HG02973 (cell line): ENCODE results near the gene LSM7.
"Not testable (repeated sequence)": the region's sequence is repeated elsewhere in the genome, so short reads cannot be mapped to it uniquely, and the experiment has no call there.

Source experiments
- ATAC-seq: cut with Tn5 transposase; IDR thresholded peaks from one replicate; pipeline ENCODE4 v1.9.1; 2021; ENCODE audit warnings: moderate library complexity; ENCODE audit not compliant: unreplicated experiment

LSM7 gene

GRCh38 chr19:2355168-2356035, 27.0 kb upstream of the LSM7 start:
- ATAC-seq = no peak

DNA sequence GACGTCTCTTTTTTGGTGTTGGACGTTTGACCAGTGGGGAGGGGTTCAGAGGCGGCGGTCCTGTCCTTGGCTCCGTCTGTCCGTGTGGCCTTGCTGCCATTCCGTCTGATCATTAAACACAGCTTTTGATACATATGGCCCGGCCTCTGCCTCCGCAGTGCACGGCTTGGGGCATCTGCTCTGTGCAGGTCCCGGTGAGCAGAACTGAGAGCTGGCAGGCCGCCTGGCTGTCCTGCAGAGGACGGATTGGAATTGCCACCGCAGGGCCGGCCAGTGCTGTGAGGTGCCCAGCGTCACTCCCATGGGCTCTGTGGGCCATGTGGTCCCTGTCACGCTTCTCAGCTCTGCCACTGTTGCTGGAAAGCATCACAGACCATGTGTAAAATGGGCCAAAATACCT, 26.3 kb upstream of the LSM7 start:
- ATAC-seq = no peak

GRCh38 chr19:2353887-2354592, 25.7 kb upstream of the LSM7 start:
- ATAC-seq = no peak

- ATAC-seq = no peak
Observed at GRCh38 chr19:2353159-2353886, 24.9 kb upstream of the LSM7 start.

GRCh38 chr19:2352121-2352520, 23.7 kb upstream of the LSM7 start:
- no peak for ATAC-seq

DNA sequence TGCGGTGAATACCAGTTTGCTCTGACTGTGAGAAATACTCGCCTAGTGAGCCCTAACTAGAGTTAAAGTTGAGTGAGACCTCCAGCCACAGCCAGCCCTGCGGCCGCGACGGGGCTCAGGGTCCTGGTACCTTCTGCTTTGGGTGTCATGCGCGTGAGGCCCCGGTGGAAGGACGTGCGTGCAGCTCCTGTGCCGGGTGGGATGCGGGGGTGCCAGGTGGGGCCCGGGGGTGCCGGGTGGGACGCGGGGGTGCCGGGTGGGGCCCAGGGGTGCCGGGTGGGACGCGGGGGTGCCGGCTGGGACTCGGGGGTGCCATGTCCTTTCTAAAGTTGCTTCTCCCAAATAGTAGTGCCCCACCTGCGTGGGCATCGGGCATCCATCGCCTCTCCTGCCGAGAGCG, 23.2 kb upstream of the LSM7 start:
- no peak for ATAC-seq

DNA sequence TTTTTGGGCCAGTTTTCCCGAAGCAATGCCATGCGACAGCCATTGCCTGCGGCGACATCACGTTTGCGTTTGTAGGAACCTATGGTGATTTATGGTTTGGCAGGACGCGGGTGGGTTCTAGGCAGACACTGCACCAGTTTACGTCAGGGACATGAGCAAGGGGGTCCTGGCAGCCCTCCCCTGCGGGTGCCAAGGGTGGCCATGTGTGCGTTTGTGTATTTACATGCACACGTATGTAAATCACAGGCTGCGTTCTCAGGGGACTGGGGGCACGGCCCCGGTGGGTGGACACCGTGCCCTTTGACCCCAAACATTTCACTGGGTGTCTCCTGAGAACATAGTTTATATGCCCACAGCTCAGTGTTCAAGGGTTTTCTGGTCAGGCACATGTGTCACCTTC, 22.3 kb upstream of the LSM7 start:
- ATAC-seq = no peak

DNA sequence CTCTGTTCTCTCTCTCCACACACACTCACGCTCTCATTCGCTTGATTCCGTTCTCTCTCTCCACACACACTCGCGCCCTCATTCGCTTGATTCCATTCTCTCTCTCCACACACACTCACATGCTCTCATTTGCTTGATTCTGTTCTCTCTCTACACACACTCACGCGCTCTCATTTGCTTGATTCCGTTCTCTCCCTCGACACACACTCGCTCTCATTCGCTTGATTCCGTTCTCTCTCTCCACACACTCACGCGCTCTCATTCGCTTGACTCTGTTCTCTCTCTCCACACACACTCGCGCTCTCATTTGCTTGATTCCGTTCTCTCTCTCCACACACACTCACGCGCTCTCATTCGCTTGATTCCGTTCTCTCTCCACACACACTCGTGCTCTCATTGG, 21.4 kb upstream of the LSM7 start:
- not testable (repeated sequence) for ATAC-seq

DNA sequence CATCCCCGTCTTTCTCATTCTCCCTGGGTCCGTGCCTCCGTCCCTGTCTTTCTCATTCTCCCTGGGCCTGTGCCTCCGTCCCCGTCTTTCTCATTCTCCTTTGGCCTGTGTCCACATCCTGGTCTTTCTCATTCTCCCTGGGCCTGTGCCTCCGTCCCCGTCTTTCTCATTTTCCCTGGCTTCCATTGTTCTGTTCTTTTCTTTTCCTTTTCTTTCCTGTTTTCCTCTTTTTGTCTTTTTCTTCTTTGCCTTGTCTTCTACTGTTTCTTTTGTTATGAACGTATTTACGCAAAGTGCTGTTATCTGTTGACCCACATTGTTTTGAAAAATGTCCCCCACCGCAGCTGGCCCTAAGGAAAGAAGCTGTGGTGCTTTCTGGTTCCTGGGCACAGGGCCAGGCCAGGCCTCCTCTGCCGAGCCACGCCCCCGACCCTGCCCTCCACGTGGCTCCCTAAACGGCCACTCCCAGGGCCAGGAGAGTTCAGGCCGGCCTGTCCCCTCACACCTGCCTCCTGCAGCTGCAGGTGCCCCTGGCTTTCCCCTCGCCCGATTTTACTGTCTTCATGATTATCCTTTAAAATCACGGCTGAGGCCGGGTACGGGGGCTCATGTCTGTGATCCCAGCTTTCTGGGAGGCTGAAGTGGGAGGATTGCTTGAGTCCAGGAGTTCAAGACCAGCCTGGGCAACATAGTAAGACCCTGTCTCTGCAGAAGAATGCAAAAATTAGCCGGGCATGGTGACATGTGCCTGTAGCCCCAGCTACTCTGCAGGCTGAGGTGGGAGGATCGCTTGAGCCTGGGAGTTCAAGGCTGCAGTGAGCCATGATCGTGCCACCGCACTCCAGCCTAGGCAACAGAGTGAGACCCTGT, 17.6 kb upstream of the LSM7 start:
- ATAC-seq = no peak

- ATAC-seq = no peak
Observed at GRCh38 chr19:2345076-2345475, 16.7 kb upstream of the LSM7 start.

DNA sequence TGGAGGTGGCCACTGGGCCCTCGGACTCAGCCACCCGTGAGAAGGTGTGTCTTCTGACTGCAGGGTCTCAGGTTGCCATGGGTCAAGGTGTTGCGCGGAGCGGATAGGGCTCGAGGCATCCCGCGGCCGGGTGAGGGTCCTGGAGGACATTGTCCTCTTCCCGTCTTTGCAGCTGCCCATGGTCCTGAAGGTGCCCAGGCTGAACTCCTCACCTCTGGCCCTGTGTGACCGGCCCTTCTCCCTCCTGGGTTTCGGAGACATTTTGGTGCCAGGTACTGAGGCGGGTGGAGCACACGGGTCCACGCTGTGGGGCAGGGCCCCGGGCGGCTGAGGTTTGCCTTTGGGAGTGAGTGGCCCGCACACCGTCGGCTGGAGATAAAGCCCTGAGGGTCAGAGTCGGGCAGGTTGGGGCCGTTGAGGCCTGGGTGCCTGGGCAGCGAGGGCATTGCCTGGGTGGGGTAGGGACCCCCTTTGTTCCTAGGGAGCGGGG, 16.0 kb upstream of the LSM7 start:
- ATAC-seq = no peak

DNA sequence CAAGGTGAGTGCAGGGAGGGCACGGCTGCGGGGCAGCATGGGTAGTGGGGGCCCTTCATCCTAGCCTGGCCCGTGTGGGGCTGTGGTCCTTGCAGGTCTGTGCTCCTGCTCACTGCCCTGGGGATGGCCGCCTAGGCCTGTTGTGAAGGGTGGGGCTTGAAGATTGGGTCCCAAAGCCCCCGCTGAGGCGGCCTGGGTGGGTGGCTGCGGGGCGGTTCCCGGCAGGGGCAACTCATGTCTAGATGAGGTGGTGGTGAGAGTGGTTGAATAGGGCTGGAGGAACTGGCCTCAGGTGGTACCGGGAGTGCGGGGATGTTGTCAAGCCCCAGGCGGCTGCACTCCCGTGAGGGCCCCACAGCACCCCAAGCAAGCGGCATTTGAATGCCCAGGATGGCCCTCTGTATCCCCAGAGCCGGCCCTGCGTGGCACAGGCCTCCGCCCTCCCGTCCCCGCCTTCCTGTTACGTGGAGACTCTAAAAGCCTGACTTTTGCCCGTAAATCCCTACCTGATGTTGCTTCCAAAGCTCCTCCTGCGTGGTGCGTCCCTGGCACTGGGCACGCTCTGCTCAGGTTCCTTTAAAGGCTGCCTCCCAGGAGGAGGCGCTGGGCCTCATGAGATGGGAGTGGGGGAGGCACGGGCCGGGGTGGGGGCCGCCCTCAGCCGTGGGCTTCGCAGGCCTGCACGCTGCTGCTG, 15.1 kb upstream of the LSM7 start:
- ATAC-seq = no peak

DNA sequence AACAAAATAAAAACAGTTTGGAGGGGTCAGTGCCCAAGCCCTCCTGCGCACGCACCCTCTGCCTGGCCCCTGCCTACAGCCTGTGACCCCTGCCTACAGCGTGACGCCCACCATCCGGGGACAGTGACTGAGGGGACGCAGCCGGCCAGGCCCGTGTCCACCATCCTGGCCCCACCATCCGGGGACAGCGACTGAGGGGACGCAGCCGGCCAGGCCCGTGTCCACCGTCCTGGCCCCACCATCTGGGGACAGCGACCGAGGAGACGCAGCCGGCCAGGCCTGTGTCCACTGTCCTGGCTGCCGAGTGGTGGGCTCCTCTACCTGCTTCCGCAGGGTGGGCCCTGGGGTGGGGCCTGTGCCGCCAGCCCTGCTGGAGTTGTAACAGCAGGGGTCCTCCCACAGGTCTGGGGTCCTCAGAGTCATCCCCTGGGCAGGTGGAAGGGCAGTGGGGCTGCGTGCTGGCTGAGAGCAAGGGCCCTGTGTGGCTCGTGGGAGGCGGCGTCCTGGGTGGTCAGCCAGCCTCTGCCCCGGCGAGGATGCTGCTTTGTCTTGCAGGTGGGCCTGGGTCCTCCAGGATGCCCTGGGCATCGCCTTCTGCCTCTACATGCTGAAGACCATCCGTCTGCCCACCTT, 14.4 kb upstream of the LSM7 start:
- ATAC-seq = no peak

DNA sequence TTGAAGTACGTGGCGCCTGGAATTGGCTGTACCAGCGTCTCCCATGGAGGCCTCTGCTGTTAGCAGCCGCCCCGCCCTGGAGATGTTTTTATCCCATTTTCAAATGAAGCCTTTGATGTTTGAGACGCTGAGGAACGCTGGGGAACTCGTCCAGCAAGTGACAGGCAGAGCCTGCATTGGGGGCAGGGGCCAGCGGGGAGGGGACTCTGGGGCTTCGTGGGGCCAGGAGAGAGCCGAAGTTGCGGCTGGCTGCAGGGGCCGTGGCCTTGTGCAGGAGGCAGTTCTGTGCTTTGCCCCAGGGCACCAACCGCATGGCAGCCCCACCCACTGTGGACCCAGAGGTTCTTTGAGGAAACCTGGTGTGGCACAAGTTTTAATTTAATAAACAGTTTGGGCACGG, 13.6 kb upstream of the LSM7 start:
- no peak for ATAC-seq

GRCh38 chr19:2341244-2341751, 12.9 kb upstream of the LSM7 start:
- no peak for ATAC-seq

DNA sequence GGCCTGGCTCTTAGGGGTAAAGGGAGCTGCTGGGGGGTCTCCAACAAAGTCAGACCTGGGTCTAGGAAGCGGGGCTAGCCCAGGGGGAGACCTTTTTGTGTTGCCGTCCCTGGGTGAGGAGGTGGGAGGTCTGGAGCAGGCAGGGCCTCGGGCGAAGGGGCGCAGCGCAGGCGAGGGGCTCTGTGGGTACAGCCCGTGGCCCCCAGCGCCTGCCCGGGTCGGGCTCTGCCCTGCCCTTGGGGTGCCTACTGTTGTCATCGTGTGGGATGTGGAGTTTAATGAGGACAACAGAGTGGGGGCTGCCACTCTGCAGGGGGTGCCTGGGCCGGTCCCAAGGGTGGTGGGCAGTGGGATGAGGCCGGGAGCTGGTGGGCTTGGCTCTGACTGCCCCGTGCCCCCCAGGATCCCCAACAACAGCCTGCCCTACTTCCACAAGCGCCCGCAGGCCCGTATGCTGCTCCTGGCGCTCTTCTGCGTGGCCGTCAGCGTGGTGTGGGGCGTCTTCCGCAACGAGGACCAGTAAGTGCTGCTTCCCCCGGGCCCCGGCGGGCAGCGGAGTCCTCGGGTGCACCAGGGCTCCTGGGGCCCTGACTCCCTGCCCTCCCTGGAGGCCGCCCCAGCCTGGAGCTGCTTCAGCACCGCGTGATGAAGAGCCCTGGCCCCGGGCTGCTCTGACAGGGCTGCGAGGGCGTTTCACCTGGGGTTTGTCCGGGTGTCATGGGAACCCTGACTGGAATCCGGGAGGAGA, 12.3 kb upstream of the LSM7 start:
- no peak for ATAC-seq

GRCh38 chr19:2339644-2340310, 11.4 kb upstream of the LSM7 start:
- ATAC-seq = no peak
